ENCODE data around the gene SNCAIP. TPM values are rescaled to one million over a fixed set of nuclear protein-coding genes. Genes with fewer than 3 reads are reported as not detected.

SNCAIP gene
- total RNA-seq, 1 experiment from 2014 or later: 3.0 TPM

DNA sequence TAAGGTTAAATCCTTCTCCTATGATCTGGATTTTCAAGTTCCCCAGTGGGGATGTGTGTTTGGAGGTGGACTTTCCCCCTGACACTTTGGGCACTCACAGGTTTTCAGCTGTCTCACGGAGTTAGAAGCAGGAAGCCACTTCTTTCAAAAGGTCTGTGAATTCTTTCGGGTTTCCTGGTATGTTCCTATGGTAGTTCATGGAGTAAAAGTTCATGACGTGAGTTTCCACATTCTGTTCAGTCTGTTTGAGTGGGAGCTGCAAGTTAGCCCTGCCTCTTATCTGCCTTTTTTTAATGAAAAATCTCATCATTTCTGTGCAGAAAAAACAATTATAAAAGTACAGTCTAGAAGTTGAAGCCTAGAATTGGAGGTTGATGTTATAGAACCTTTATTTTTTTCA lies 24.9 kb upstream of the SNCAIP start:
- H3K9me3 Mint-ChIP-seq: no peaks in the 10 kb centered on the region
- no peak overlapping the region for H3K56ac ChIP-seq (ENCODE audit: insufficient read length, low read depth, low read length)
- H3K27ac ChIP-seq (ENCODE audit: insufficient read length, low read depth, low read length): no peak overlapping the region
- peaks cover 12% of the 10 kb centered on the region; the same call in 1 of the 2 replicates for H3K4me1 ChIP-seq (ENCODE audit: insufficient read depth, low read length)
- H2AK5ac ChIP-seq (ENCODE audit: insufficient read length, low read length): no peak overlapping the region
- H3K27ac Mint-ChIP-seq: no peak overlapping the region
- no peak overlapping the region for H3K4me2 ChIP-seq (ENCODE audit: insufficient read depth, insufficient read length, low read length)
- no peak overlapping the region for H3K23ac ChIP-seq (ENCODE audit: insufficient read length, low read depth, low read length)
- no peak overlapping the region for H3T11ph ChIP-seq (ENCODE audit: low read length)
- peaks cover 27 to 35% of the 10 kb centered on the region in 2 experiments for H3K4me1 Mint-ChIP-seq
- H3K14ac ChIP-seq (ENCODE audit: insufficient read depth, low read length): no peak overlapping the region
- no peak overlapping the region for H3K4ac ChIP-seq (ENCODE audit: low read depth, low read length)
- WGBS (ENCODE audit: extremely low coverage, insufficient read length, low lambda C conversion rate): no CpG with 5 or more reads among the region's 3 CpGs
- no peaks in the 10 kb centered on the region for H3K27me3 ChIP-seq (ENCODE audit: insufficient read depth, low read length)
- no peaks in the 10 kb centered on the region; a peak in 1 of 7 replicates for H3K36me3 Mint-ChIP-seq (ENCODE audit: insufficient read depth in 1 of 3, low read depth in 3 of 3)
- H2BK12ac ChIP-seq (ENCODE audit: insufficient read length, low read depth, low read length): no peak overlapping the region
- H2BK120ac ChIP-seq (ENCODE audit: low read depth, low read length, poor library complexity, severe bottlenecking): no peak overlapping the region
- H3K79me1 ChIP-seq (ENCODE audit: insufficient read depth, low read depth, low read length, poor library complexity, severe bottlenecking): no peaks in the 10 kb centered on the region
- H3K79me2 ChIP-seq (ENCODE audit: insufficient read depth, low read length): no peaks in the 10 kb centered on the region
- no peaks in the 10 kb centered on the region for H3K23me2 ChIP-seq (ENCODE audit: insufficient read length, low read depth, low read length, poor library complexity, severe bottlenecking)
- H4K8ac ChIP-seq (replicated peaks; ENCODE audit: insufficient read length, low read depth, low read length): no peak overlapping the region
- H2AFZ ChIP-seq (ENCODE audit: low read length): no peak overlapping the region
- no peak overlapping the region for H4K5ac ChIP-seq (ENCODE audit: insufficient read length, low read depth, low read length)
- H4K91ac ChIP-seq (ENCODE audit: insufficient read length, low read depth, low read length): no peak overlapping the region
- H3K9me3 ChIP-seq (ENCODE audit: control insufficient read depth, low read depth, low read length): no peaks in the 10 kb centered on the region
- H3K27me3 Mint-ChIP-seq (ENCODE audit: low read depth): no peaks in the 10 kb centered on the region; the same call in 1 of the 2 replicates
- no peaks in the 10 kb centered on the region for H4K20me1 ChIP-seq (ENCODE audit: control insufficient read depth, insufficient read depth, insufficient read length)
- no peak overlapping the region for H2BK15ac ChIP-seq (ENCODE audit: low read depth, low read length)
- no peak for DNase-seq
- no peak overlapping the region for H3K18ac ChIP-seq (ENCODE audit: insufficient read length, low read depth, low read length)
- TF ChIP-seq, protein P1, sequence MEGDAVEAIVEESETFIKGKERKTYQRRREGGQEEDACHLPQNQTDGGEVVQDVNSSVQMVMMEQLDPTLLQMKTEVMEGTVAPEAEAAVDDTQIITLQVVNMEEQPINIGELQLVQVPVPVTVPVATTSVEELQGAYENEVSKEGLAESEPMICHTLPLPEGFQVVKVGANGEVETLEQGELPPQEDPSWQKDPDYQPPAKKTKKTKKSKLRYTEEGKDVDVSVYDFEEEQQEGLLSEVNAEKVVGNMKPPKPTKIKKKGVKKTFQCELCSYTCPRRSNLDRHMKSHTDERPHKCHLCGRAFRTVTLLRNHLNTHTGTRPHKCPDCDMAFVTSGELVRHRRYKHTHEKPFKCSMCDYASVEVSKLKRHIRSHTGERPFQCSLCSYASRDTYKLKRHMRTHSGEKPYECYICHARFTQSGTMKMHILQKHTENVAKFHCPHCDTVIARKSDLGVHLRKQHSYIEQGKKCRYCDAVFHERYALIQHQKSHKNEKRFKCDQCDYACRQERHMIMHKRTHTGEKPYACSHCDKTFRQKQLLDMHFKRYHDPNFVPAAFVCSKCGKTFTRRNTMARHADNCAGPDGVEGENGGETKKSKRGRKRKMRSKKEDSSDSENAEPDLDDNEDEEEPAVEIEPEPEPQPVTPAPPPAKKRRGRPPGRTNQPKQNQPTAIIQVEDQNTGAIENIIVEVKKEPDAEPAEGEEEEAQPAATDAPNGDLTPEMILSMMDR (conservative IDR thresholded peaks at IDR 0.05): no peak
- no peak overlapping the region for H3K4me3 Mint-ChIP-seq
- no peak overlapping the region for H3K9ac ChIP-seq (ENCODE audit: extremely low read depth, insufficient read length, low read length)
- no peak overlapping the region for H2BK5ac ChIP-seq (ENCODE audit: insufficient read length, low read length)
- no peak overlapping the region for H2BK20ac ChIP-seq (ENCODE audit: low read depth, low read length, poor library complexity, severe bottlenecking)
